ENCODE measurements around the gene NAIF1.
"Not testable (repeated sequence)": the region's sequence is repeated elsewhere in the genome, so short reads cannot be mapped to it uniquely, and the experiment has no call there.

NAIF1 gene

GRCh38 chr9:128027705-128028104, 39.4 kb downstream of the NAIF1 start:
- H3K4me3 ChIP-seq (ENCODE audit: low read length), result no peak overlapping the region
- TF ChIP-seq CTCF (conservative IDR thresholded peaks at IDR 0.05; ENCODE audit: low read depth, low read length), result no peak
- DNase-seq (ENCODE audit: low read depth), result no peak

- no peak for TF ChIP-seq CTCF (conservative IDR thresholded peaks at IDR 0.05; ENCODE audit: low read depth, low read length)
- no peak for DNase-seq (ENCODE audit: low read depth)
- H3K4me3 ChIP-seq (ENCODE audit: low read length), result no peak overlapping the region
These were observed 40.2 kb downstream of the NAIF1 start for GRCh38 chr9:128026773-128027541.

- H3K4me3 ChIP-seq (ENCODE audit: low read length), result no peak overlapping the region
- DNase-seq (ENCODE audit: low read depth), result no peak
- no peak for TF ChIP-seq CTCF (conservative IDR thresholded peaks at IDR 0.05; ENCODE audit: low read depth, low read length)
These were observed 40.8 kb downstream of the NAIF1 start for GRCh38 chr9:128026255-128026772.

- no peak overlapping the region for H3K4me3 ChIP-seq (ENCODE audit: low read length)
- no peak for DNase-seq (ENCODE audit: low read depth)
- TF ChIP-seq CTCF (conservative IDR thresholded peaks at IDR 0.05; ENCODE audit: low read depth, low read length), result no peak
These were observed 41.4 kb downstream of the NAIF1 start for GRCh38 chr9:128025736-128026135.

- H3K4me3 ChIP-seq (ENCODE audit: low read length), result no peak overlapping the region
- DNase-seq (ENCODE audit: low read depth), result no peak
- no peak for TF ChIP-seq CTCF (conservative IDR thresholded peaks at IDR 0.05; ENCODE audit: low read depth, low read length)
These were observed 42.3 kb downstream of the NAIF1 start for GRCh38 chr9:128024761-128025308.

- not testable (repeated sequence) for H3K4me3 ChIP-seq (ENCODE audit: low read length); DNase-seq (ENCODE audit: low read depth)
These were observed 43.4 kb downstream of the NAIF1 start for GRCh38 chr9:128023671-128024070.

GRCh38 chr9:128022886-128023285, 44.2 kb downstream of the NAIF1 start:
- no peak for DNase-seq (ENCODE audit: low read depth)
- no peak overlapping the region for H3K4me3 ChIP-seq (ENCODE audit: low read length)
- TF ChIP-seq CTCF (conservative IDR thresholded peaks at IDR 0.05; ENCODE audit: low read depth, low read length), result no peak

Measured in retinal pigment epithelial cell (primary cell).